NCI-H2196 (cell line): ENCODE results near the gene HELT.
"Not testable (repeated sequence)": the region's sequence is repeated elsewhere in the genome, so short reads cannot be mapped to it uniquely, and the experiment has no call there.

Experiments
- DNase-seq: peaks from one replicate; lab custom pipeline; 2025; ENCODE audit not compliant: unreplicated experiment; lab: John Stamatoyannopoulos, UW

HELT gene, protein sequence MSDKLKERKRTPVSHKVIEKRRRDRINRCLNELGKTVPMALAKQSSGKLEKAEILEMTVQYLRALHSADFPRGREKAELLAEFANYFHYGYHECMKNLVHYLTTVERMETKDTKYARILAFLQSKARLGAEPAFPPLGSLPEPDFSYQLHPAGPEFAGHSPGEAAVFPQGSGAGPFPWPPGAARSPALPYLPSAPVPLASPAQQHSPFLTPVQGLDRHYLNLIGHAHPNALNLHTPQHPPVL

DNA sequence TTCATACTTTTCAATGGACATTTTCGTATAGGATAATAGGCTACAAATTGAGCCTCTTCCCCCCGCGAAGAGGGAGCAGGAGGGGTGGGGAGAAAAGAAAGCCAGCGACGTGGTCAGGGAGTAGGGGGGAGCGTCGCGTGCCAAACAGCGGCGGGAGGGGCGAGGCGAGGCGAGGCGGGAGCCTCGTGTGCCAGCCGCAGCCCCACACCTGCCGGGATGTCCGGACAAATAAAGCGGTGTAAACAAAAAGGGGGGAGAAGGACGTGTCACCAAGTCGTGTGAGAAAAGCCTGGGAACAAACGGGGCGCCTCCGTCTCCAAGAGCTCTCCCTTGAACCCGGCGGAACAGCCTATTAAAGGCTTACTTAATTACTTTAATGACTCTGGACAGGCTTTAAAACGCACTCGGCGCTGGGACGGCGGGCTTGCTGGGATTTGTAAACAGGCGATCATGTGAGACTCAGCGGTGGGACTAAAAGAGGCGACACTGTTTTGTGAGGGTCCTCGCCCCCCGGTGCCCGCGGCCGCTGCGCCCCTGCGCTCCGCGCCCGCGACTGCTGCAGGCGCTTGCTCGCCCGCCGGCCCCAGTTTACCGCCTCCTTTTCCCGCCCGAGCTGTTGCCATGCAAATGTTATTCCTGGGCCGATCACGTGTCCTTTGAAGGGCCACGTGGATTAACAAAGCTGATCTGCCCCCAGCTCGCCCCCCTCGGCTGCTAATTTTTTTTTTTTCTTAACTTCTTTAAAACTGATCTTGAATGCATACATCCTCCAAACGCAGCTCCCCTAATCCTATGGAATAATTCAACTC lies at the start of gene HELT:
TSS of gene HELT (plus strand) at position 527 of the 809 bp plus-strand sequence. CDS start 439 bp downstream, outside the sequence.
- DNase-seq, result peak; percentile 15

DNA sequence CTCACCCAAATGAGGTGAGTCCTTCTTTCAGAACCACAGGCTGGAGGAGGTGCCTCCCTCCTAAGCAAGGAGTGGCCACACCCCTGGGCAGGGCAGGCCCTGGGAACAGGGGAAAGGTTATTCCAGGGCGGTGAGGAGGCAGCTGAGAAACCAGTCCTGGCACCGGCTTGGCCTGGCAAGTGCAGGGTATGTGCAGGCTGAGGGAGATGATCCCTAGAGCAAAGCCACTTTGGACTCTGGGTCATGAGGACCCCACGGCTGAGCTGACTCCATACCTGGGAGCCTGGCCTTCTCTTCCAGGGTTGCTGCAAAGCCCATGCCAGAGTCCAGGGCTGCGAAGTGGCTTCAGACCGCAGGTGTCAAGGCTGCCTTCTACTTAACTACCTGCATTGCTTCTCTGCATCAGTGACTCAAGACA lies 49.5 kb upstream of the HELT start:
- peak; percentile 3 for DNase-seq

DNA sequence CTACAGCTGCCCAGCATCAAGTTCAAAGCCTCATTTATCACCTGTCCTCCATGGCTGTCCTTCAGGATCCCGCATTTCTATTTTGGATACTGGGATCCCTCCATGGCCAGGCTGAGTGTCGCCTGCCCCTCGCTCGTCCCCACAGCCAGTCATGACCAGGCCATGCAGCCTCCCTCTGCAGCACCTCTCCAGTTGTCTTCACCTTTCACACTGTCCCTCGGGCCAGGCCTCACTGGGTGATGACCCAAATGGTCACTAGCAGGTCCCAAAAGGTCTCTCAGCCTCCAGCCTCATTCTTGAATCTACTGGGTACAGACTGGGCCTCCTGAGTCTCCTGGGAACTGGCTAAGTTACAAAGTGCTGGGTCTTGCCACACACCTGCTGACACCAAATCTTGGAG lies 48.7 kb upstream of the HELT start:
- no peak for DNase-seq

DNA sequence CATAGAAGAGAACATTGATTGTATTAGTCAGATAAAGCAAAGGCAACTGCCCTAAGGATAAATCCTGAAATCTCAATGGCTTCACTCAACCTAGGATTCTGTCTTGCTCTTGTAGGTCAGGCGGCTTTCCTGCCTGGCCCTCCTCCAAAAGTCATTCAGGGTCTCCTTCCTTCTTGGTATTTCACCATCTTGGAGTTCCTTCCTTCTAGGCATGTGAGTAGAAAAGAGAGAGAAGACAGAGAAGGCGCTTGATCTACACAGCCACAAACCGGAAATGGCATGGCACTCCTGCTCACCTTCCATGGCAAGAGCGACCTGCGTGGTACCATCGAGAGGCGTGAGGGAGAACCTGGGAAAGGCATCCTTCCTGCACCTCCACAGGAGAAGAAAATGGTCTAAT lies 45.3 kb upstream of the HELT start:
- no peak for DNase-seq

DNA sequence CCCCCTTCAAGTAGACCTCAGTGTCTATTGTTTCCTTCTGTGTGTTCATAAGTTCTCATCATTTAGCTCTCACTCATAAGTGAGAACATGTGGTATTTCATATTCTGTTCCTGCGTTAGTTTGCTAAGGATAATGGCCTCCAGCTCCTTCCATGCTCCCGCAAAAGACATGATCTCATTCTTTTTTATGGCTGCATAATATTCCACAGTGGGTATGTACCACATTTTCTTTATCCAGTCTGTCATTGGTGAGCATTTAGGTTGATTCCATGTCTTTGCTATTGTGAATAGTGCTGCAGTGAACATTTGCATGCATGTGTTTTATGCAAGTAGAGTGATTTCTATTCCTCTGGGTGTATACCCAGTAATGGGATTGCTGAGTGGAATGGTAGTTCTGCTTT lies 41.9 kb upstream of the HELT start:
- DNase-seq, result not testable (repeated sequence)

DNA sequence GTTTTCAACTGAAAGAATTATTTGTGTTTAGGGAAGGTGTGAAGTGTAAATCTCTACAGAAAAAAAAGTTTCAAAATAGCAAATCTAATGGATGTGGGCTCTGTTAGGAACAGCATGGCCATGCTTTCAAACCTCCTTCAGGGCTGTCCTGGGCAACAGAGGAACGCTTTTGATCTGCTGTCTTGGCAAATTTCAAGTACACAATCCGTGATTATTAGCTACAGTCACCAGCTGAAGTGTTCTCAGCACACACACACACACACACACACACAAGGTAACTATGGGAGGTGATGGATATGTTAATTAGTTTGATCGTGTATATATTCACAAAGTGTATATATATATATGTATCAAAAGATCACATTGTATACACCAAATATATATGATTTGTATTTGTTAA lies 40.5 kb upstream of the HELT start:
- DNase-seq, result no peak

DNA sequence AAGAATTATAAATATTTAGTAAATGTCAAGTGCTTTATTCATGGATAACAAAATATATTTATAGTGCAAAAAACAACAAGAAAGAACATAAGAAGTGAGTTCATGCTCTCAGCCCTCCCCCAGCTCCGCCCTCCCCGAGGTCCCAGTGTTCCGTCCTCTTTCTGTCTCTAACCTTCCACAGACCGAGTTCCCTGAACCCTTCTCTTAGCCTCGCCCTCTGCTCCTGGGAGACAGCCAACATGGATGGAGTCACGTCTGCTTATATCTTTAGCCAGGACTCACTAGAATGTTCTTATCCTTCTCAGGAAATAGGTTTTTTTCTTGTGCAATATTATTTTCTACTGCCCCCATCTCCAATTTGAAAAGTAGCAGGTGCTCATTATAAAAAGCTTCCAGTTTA lies 40.1 kb upstream of the HELT start:
- DNase-seq, result no peak

DNA sequence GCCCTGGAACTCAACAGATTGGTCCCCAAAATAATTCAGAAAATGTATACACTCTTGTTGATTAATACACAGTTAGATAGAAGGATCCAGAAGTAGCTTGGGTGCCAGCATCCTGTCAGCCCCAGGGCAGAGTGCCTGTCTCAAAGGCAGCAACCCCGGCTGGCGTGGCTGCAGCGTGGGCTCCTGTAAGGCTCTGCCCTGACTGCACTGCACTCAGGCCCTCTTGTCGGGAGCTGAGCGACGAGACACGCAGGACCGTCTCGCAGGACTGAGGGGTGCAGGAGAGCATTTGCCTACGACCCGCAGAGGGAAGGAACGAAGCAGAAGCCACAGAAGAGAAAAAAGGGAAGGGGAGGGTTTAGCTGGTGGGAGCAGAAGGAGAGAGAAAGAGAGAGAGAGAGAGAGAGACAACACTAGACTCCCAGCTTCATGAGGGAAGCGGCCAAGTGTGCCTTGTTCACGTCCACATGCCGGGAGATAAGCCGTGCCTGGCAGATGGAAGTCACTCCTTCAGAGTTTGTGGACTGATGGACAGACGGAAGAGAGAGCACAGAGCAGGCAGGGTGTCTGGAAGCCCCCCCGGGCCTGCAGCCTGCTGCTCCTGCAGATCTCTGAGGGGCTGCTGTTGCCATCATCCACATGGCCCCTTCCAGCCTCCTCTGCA lies 38.7 kb upstream of the HELT start:
- DNase-seq, result no peak

DNA sequence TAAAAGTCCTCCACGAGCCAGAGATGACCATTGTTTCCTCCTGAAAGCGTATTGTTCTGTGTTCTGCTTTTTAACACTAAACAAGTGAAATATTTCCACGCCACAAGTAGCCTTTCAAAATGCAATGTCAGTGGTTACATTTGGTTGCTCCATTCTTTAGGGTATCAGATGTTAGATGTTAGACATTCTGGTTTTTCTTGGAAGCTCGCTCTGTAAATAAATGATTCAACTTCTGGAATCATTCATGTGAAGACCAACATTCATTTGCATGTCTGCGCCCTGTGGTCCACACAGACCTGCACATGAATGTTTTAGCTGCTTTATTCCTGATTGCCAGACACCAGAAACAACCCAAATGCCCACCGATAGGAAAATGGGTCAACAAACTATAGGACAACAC lies 38.0 kb upstream of the HELT start:
- DNase-seq, result no peak

DNA sequence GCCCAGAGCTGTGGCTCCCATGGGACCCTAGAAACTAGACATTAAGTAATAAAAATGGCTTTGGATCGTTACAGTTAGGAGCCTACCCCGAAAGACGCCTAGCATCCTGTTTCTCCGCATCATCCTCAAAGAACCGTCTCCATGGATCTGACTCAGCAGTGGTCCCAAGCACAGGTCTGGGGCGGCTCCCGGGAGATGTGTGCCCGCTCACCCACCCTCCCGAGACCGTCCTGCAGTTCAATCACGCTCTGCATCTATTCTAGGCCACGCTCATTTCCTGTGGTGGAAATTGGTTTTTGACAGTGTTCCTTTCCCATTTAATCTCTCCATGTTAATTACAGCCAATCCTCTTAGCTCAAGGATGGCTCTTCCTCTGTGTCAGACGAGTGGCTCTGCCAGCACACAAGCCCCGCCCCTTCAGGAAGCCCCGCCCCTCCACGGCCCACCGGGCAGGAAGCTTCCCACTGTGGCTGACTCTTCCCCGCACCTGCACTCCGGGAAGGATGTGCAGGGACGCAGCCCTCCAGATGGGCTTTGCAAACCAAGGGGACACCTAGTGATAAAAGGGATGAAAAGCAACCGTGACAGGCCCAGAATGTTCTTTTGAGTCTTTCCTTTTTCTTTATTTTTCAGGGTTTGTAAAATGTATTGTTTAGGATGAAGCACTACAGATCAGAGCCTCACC lies 34.5 kb upstream of the HELT start:
- peak; percentile 5 for DNase-seq

DNA sequence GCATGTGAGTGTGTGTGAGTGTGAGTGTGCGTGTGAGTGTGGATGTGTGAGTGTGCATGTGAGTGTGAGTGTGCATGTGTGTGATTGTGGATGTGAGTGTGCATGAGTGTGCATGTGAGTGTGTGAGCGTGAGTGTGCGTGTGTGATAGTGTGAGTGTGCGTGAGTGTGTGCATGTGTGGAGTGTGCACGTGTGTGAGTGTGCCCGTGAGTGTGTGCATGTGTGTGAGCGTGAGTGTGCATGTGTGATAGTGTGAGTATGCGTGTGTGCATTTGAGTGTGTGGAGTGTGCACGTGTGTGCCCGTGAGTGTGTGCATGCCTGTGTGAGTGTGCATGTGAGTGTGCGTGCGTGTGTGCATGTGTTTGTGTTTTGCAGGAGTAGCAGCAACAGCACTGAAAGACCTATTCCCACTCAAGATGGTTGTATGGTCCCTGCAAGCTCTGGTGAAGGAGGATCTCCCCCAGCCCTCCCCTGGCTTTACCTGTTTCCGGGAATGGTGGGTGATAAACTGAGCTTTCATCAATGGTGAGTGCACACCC lies 30.7 kb upstream of the HELT start:
- DNase-seq, result no peak

DNA sequence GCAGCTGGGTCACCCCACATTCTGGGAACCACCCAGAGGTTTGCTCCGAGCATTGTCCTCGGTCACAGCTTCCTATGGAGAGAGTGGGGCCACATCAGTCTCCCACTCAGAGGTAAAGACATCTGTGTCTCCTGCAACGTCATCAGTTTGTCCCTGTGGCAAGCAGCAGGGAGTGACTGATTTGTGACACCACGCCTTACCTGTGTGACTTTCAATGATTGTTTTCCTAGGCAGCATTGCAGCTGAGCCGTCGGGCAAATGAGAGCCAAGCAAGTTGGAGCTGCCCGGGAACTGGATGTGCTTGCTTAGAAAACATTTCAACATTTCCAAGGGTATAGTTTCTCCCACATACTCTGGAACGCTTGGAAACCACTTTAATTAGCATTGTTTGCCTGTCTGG lies 29.7 kb upstream of the HELT start:
- no peak for DNase-seq

DNA sequence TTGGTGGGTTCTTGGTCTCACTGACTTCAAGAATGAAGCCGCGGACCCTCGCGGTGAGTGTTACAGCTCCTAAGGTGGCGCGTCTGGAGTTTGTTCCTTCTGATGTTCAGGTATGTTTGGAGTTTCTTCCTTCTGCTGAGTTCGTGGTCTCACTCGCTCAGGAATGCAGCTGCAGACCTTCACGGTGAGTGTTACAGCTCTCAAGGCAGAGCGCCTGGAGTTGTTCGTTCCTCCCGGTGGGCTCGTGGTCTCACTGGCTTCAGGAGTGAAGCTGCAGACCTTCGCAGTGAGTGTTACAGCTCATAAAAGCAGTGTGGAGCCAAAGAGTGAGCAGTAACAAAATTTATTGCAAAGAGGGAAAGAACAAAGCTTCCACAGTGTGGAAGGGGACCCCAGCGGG lies 29.0 kb upstream of the HELT start:
- DNase-seq, result not testable (repeated sequence)

DNA sequence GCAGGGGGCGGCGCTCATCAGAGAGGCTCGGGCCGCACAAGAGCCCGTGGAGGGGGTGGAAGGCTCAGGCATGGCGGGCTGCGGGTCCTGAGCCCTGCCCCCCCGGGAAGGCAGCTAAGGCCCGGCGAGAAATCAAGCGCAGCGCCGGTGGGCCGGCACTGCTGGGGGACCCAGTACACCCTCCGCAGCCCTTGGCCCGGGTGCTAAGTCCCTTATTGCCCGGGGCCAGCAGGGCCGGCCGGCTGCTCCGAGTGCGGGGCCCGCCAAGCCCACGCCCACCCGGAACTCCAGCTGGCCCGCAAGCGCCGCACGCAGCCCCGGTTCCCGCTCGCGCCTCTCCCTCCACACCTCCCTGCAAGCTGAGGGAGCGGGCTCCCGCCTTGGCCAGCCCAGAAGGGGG lies 28.2 kb upstream of the HELT start:
- not testable (repeated sequence) for DNase-seq

DNA sequence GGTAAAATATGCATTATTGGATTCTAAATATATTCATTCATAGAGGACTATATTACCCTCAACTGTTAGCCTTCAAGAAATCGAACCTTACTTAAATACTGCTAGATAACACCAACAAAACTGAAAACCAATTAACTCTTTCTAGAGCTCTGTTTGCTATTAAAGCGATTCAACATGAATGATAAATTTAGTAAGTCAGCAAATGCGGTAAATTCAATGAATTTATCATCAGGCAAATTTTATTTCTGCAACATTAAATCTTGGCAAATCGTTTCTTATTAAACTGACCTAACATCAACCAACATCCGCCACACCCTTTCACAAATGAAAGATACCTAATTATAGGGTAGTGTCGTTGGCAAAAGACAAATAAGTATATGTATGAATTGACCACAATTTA lies 26.4 kb upstream of the HELT start:
- DNase-seq, result no peak

DNA sequence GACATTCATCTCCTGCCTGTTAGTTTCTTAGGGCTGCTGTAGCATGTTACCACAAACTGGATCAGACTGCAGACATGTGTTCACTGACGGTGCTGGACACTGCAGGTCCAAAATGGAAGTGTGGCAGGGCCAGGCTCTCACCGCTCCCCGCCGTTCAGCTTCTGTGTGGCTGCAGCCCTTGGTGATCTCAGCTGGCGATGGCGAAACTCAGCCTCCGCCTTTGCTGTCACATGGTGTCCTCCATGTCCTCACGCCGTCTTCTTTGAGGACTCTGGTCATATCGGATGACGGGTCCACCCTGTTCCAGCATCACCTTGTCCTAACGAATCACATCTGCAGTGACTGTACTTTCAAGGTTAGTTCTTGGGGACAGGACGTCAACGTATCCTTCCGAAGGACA lies 25.9 kb upstream of the HELT start:
- DNase-seq, result no peak

DNA sequence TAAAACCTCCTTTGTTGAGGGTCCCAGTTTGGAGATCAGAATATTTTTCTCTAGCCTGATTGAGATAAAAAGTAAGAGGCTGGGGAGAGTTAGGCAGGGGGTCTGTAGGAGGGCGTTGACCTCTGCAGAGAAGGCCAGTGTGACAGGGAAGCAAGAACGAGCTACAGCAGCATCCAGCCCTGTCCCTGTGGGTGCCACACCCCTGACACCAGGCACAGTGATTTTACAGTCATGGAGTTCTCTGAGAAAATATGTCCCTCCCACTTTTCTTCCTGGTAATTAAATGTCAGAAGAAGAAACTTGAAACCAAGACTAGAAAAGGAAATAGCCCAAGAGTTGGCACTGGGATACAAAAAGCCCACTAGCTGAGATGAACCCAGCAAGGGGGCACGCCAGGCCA lies 25.0 kb upstream of the HELT start:
- DNase-seq, result no peak

DNA sequence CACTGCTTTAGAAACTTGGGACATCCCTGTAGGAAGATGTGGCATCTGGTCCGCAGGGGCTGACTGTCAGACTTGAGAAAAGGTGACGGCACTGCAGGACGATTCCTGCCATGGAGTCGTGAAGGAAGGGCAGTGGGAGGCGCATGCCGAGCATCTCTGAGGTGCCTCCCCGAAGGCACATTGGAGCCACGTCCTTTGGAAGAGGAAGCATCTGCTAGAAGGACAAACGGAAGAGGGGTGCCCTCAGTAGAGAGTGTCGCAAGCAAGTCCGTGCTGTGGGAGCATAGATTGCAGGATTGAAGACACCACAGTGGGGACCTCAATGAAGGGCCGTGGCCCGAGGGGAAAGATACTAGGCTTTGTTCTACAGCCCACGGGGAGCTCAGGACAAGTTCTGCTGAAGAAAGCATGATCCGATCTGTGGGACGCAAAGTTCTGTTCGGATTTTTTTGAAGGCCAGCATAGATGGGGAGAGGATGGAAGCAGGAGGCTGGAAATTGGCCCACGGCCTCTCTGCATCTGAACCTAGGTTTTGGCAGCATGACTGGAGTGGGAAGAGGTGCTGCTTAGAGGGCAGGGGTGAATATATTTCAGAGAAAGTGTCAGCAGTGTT lies 24.2 kb upstream of the HELT start:
- no peak for DNase-seq

DNA sequence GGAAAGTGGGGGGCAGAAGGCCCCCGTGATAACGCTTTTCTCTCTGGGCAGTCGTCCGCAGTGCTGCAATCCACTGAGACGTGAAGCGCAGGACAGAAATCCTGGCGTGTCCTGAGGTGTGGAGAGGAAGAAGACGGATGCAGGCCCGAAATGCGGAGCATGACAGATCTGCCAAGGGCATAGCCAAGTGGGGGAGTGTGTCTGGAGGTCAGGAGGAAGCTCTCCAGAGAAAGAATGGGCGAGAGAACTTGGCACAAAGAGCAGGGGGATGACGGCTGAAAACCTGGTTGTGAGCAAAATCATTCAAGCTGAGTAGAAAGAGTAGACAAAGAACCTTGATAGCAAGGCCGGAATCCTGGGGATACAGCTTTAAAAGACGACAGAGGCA lies 23.7 kb upstream of the HELT start:
- no peak for DNase-seq

DNA sequence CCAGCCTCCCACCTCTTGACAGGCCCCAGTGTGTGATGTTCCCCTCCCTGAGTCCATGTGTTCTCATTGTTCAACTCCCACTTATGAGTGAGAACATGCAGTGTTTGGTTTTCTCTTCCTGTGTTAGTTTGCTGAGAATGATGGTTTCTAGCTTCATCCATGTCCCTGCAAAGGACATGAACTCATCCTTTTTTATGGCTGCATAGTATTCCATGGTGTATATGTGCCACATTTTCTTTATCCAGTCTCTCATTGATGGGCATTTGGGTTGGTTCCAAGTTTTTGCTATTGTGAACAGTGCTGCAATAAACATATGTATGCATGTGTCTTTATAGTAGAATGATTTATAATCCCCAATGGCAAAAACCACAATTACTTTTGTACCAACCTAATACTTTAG lies 20.6 kb upstream of the HELT start:
- not testable (repeated sequence) for DNase-seq

DNA sequence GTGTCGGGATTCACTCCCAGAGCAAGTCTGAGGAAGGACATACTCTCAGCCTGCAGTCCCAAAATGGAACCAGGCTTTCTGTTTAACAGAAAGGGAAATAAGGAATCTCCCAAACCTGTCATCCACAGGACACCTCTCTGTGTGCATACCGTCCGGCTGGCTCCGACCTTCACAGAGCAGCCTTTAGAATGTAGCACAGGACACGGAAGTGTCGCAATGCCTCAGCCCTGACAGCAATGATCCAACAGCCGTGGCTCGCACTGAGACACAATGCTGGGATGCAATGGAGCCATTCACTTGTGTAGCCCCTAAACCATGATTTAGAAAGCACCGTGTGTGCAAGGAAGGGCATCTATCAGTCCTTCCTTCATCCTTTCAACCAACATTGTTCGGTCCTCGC lies 15.5 kb upstream of the HELT start:
- DNase-seq, result no peak
